Kidney tubule cell (primary cell): ENCODE data around the gene MYL6.

Source experiments
- DNase-seq: peaks from one replicate; pipeline ENCODE4 v3.0.0-alpha.2; 2018; ENCODE audit warnings: low spot score

MYL6 gene

DNA sequence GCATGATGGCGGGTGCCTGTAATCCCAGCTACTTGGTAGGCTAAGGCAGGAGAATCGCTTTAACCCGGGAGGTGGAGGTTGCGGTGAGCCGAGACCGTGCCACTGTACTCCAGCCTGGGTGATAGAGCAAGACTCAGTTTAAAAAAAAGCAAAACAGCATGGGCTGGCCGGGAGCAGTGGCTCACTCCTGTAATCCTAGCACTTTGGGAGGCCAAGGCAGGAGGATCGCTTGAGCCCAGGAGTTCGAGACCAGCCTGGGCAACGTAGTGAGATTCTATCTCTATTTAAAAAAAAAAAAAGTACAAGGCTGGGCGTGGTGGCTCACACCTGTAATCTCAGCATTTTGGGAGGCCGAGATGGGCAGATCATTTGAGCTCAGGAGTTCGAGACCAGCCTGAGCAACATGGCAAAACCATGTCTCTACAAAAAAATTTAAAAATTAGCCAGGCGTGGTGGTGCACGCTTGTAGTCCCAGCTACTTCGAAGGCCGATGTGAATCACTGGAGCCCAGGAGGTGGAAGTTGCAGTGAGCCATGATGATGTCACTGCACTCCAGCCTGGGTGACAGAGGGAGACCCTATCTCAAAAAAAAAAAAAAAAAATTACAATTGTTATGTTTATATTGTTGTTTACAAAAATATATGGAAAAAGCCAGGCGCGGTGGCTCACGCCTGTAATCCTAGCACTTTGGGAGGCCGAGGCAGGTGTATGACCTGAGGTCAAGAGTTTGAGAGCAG, 1.5 kb upstream of the MYL6 start:
- peak; percentile 86 for DNase-seq

DNA sequence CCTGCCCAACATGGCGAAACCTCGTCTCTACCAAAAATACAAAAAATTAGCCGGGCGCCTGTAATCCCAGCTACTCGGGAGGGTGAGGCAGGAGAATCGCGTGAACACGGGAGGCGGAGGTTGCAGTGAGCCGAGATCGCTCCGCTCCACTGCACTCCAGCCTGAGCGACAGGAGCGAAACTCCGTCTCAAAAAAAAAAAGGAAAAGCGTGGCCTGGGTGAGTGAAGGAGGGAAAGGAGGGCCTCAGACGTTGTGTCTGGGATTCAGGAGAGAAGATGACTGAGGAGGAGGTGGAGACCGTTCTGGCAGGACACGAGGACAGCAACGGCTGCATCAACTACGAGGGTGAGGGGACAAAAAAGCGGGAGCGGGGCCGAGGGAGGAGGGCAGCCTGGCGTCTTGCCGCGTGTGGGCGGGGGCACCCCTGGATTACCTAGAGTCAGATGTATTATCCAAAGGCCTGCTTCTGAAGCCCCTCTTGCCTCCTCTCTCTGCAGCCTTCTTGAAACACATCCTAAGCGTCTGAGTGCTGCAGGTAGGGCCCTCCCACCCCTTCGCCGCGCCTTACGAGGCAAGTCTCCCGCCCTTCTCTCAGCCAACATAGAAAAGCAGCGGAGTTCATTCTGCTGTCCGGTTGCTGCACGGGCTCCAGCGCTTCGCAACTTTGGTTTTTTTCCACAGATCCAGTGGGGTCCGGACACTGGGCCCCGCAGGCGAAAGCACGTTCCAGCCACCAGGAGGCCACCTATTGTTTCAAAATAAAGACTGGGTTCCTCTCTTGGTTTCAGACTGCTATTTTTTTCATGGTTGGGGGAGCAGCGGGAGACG, 744 bp upstream of the MYL6 start:
- peak; percentile 87 for DNase-seq

DNA sequence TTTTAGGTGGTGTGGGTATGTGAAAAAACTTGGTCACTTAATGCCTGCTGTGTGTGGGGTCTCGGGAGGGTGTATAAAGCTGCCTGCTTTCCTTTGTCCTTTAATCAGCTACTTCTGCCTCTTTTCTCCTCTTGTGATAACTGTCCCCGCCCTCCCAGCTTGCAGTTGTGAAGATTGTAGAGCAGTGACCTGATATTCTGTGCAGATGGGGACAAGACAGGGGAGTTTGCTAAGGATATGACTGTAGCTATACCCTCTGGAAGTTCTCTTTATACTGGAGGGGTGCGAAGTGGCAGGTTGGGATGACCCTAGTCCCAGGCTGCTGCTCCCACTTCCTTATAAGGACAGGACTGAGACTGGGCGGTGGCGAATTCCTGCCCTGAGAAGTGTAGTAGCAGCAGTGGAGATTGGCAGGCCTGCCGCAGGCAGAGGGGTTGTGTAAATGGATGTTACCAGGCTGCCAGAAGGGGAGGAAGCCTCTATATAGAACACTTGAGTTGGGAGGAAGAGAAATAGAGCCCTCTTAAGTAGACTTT, 835 bp downstream of the MYL6 start:
- DNase-seq = peak; percentile 80

DNA sequence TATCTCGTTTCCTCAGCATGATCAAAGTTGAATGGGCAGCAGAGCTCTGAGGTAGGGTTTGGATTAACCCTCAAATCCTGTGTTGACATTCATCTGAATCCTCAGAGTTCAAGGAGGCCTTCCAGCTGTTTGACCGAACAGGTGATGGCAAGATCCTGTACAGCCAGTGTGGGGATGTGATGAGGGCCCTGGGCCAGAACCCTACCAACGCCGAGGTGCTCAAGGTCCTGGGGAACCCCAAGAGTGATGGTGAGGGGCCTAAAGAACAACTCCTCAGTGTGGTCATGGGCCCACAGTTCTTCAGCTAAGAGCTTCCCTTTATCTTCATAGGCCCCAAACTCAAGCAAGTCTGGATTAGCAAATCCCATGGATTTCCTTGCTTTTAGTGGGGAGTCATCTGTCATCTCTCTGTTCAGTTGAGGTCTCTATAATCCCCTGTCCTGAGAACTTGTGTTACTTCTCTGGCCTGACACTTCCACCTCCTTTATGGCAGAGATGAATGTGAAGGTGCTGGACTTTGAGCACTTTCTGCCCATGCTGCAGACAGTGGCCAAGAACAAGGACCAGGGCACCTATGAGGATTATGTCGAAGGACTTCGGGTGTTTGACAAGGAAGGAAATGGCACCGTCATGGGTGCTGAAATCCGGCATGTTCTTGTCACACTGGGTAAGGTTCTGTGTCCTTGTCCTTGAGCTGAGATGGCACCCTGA, 1.5 kb downstream of the MYL6 start:
- no peak for DNase-seq

DNA sequence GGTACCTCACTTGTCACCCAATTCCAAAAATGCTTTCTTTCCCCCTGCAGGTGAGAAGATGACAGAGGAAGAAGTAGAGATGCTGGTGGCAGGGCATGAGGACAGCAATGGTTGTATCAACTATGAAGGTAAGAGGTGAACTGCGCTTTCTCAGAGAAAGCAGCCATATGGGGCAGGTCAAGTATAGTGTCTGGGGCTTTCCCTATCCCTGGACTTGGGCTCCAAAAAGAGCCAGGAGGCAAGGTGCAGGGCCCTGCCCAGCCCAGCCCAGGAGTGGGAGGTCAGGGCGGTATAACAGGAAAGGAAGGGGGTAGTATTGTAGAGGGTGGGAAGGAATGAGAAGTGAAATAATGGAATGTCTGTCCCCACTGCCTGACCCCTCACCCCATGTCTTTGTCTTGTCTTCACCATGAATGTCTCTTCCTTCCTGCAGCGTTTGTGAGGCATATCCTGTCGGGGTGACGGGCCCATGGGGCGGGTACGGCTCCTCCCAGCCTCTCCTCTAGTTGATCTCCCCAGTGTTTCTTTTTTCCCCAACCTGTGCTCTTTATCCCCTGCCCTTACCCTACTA, 2.1 kb downstream of the MYL6 start:
- peak; percentile 58 for DNase-seq

DNA sequence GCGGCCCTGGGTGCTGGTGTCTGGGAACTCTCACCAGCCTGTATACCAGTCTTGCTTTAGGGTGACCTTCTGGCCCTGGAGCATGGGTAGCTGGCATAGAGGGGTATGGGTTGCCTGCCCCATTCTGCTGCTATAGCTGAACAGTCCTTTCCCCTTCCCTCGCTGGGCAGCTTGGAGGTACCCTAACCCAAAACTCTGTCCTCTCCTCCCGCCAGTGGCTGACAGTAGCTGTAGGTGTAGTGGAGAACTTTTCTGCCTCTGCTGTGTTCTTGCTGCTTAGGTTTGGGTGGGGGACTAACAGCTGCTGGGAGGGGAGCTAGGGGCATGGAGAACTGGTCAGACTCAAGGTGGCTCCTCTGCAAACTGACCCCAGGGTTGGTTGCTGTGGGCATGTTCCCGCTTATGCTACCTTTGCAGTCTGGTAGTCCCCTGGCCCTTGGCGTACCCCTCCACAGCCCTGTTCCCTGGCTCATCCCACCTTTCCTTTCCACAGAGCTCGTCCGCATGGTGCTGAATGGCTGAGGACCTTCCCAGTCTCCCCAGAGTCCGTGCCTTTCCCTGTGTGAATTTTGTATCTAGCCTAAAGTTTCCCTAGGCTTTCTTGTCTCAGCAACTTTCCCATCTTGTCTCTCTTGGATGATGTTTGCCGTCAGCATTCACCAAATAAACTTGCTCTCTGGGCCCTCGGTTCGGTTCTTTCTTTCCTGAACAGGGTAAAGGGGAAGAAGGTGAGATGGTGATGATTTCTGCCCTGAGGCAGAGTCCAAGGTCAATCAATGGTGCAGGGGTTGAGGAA, 2.9 kb downstream of the MYL6 start:
- no peak for DNase-seq

DNA sequence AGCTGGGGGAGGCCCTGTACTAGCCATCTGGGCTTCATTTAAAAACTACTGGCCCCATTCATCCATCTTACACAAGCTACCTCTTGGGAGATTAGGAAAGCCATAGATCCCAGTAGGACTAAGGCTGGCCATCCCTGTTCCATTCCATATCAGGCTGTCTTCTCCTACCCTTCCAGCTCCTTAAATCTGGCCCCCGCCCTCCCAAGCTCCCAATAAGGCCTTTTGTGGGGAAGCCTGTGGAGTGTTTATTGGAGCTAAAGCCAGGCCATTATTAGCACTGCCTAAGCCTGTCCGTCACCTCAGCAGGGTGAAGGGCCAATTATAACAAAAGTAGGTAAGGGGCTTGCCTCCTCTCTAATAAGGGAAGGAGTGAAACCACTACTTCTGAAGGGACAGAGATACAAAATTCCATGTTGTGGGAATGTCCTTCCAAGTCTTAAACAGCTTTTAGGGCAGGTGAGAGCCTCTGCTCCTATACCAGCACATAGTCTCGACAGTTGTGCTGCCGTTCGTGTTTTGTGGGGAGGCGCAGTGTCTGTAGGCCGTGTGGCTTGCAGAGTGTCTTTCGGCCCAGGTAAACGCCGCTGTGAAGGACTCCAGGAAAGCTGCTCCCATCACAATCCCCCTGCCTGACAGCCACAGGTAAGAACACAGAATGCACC, 3.7 kb downstream of the MYL6 start:
- DNase-seq = peak; percentile 11

DNA sequence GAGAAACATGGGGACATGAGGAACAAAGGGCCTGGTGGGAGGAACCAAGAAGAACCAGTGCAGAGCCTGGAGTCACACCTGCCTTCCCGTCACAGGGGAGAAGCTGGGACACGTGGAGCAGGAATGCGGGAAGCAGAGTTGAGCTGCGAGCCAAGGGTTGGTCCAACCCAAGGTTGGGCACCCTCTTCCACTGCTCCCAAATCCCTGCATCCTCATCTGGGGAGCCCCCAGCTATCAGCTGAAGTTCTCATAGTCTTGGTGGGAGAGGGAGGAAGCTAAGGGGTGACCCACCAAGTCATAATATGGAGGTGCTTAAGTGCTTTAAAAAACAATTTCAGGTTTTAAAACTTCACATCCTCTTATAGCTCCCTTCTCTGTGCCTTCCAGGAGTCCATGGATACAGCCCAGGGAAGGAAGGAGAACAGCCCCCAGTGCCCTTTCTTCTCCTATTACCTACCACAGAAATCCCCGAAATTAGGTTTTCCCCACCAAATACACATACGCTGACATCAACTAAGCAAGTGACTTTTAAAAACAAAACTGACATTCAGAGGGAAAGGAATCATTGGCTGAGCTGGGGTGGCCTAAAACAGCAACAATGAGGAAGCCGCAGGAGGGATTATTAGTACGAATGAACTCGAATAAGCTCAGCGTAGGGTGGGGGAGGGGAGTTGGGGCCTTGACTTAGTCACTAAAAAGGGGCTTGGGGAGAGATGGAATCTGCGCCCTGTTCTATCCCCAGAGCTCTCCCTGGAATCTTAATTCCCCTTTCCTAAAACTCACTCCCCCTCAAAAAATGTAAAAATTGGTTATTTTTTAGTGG, 4.5 kb downstream of the MYL6 start:
- DNase-seq = peak; percentile 44

DNA sequence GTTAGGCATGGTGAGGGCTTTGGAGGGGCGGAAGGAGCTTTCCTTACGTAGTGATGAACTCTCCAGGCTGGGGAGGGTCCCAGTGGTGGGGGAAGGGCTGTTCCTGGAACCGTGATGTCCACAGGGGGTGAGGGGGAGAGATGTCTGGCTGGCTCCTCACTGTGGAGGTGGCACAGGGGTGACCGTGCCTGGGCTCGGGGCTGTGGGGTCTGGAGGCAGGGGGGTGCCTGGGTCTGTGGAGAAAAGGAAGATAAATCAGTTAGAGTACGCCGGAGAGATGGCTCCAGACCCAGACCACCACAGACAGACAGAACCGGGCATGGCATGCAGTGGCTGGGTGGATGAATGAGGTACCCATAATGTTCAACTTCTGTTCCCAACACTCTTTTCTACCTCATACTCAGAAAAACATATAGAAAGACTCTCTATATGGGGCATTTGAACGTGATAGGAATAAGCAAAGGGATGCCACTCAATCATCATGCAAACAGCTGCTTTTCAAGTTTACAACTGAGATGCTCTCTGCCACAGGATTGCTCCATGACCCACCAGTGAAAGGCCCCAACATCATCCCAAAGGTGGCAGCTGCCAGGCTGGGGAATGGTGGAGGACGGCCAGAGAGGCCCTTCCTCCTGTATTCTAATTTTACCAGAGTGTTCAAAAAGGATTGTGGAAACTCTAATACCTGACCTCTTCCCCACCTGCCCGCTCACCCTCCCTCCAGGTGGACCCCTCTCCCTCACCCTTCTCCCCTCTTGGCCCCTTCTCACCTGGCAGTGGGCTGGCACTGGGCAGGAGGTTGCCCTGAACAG, 5.6 kb downstream of the MYL6 start:
- DNase-seq = peak; percentile 20

DNA sequence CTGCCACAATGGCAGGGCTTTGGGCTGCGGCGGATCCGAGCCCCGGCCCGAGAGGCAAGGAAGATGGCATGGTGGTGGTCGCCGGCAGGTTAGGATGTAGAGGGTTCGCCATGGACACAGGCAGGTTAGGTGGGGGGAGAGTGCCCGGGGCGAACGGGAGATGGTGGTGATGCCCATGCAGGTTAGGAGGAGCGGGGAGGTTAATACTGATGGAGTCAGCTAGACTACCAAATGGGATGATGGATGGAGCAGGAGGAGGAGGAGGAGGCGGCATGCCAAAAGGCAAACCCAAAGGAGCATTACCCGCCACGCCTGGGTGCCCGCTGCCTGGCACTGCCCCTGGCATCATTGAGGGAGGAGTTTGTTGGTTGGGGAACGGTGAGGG, 6.2 kb downstream of the MYL6 start:
- DNase-seq = peak; percentile 35

DNA sequence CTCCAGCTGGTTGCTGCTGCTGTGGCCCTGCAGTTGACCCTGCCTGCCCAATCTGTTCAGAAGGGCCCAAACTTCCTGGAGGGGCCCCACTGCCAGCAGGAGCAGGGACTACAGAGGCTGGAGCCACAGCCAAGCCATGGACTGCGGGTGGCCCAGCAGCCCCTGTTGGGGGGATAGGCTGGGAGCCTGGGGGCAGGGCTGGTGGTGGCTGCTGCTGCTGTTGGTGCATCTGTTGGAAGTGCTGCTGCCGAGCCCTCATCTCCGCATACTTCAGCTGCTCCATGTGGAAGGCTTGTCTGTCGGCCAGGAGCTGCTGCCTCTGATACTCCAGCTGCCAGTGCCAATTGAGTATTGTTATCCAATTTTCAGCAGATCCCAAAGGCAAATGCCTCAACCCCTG, 7.2 kb downstream of the MYL6 start:
- no peak for DNase-seq

DNA sequence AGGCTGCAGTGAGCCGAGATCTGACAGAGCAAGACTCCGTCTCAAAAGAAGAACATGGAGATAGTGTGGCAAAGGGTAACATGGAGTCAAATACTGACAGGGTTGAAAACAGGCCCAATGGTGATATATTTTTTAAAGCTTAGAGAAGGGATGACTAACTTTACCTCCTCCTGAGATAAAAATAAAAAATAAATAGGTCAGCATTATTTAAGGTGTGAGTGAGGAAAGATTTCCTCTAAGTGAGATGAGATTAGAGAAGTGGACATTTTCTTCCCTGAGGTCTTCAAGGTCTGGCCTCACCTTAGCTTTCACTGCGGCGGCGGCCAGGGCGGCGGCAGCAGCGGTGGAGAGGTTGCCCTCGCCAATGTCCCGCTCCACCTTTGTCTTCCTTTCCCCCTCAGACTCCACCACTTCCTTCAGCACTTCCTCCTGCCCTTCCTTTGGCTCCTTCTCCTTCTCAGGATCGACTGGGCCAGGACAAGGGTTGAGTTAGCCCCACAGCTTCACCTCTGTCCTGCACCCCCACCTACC, 11.1 kb downstream of the MYL6 start:
- no peak for DNase-seq

DNA sequence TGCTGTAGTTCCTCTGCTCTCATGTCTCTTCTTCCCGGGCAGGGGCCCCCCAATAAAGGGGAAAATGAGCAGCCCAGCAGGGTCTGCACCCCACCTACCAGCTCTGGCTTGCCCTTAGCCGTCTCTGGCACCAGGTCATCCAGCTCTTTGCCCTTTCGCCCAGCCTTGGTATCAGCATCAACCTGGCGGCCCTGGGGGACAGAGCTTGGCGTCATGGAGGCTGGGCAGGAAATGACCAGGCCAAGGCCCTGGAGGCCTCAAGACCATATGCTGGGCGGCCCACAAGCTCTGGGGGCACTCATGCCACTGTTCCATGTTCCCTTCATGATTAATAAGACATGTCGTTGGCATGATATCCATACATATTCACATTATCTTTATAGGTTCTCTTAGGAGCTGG, 14.7 kb downstream of the MYL6 start:
- no peak for DNase-seq

DNA sequence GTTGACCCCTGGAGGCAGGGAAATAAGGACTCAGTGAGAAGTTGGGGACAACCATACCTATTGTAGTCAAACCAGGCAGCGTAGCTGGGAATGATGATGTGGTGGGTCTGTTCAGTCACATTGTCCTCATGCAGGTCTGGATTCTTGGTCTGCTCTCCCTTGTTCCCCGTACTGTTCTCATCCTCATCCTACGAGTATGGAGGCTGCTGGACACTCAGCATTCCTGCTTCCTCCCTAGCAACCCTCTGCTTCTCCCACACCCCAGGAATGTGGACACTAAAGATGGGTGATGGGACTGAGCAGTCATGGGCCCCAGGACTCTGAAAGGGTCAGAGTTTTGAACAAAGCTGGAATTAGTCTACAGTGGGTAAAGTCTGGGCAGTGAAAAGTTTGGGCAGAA, 20.2 kb downstream of the MYL6 start:
- no peak for DNase-seq

DNA sequence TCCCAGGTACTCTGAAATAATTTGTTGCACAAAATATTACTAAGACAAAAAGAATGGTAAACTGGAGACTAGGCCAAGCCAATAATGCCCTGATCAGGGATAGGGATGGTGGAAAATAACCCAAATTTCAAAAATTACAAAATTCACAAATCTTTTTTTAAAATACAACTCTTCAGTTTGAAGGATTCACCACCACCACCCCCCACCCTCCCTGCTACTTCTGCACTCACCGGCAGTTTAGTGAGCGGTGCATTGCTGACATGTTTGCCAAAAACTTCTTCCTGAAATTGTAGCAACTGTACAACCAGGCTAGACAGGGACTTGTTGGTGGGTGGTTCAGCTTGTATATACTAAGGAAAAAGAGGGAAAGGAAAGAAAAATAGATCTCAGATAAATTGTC, 28.8 kb downstream of the MYL6 start:
- DNase-seq = no peak

DNA sequence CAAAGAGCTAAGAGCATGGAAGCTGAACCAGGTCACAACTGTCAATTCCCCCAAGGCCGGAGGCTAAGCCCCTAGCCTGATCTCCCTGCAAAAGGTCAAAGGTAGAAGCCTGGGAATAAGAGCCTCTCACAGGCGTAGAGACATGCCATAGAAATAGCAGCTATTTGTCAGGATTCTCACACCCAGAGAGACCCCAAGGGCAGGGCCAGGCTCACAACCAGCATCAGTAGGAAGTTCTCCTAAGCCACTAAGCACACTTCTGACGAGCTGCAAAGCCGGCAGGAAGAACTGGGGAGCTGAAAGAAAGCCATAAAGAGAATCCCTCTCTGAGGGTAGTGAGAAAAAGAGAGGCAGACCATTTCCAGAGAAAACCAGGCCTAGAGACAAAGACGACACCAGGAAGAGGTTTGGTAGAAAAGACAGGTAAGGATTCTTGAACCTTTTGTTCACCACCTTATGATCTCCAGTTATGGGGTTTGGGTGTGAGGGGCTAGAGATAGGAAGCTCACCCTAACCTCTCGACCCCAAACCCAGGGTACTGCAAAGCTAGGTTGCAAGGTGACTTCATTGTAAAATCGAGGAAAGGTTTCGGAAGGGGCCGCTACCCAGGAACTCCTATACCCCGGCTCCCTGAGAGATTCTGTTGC, 30.1 kb downstream of the MYL6 start:
- DNase-seq = peak; percentile 15

DNA sequence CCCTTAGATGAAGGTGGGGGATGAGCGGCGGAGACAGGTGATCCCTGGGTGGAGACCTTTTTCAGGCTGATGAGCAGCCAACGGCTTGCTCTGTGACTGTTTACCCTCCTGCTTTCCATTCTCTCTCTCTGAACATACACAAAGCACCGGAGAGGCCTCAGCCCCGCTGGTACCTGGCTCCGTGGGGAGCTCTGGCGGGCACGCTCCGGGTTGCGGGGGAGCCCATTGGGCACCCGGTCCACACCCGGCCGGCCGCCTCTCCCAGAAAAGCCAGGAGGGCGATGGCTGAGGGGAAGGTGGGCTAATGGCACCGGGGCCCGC, 30.6 kb downstream of the MYL6 start:
- DNase-seq = peak; percentile 10

DNA sequence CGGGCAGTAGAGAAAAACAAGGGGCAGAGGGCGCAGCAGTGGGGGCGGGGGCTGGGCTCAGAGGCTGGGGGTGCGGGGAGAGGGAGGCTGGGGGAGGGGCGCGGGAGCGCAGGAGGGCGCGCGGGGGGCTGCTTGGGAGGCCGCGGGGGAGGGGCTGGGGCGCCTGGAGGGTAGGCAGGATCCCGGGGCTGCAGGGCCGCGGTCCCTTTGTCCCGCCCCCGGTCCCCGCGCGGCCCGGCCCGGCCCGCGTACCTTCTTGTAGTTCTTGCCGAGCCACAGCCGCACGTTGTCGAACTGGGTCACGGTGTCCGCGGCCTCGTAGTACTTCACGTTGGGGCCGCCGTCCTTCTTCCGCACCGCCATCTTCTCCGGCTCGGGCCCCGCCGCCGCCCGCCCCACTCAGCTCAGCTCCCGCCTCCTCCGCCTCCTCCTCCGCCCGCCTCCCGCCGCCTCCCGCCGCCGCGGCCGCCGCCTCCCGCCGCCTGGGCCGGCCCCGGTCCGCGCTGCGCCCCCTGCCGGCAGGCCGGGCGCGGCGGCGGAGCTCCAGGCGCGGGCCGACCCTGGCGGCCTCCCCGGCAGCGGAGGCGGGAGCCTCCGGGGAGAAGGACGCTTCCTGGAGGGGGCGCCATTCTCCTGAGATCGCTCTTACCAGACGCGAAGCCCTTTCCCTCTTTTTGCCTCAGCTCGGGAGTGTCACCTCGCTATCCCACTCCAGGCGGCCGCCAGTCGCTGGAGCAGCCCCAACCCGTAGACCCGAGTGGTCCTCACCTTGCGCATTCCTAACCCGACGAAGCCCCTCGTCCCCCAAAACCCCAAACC, 31.1 kb downstream of the MYL6 start, which contains the start of gene SMARCC2:
SMARCC2 (minus strand) TSS at position 385 of the 819 bp plus-strand sequence; CDS start at position 363, 22 bp downstream.
- DNase-seq = peak; percentile 90
